Kidney glomerular epithelial cell (primary cell): ENCODE measurements around the gene TMEM231.
"Not testable (repeated sequence)": the region's sequence is repeated elsewhere in the genome, so short reads cannot be mapped to it uniquely, and the experiment has no call there.

Source experiments
- DNase-seq: peaks from one replicate; lab custom pipeline; 2025; lab: John Stamatoyannopoulos, UW

TMEM231 gene, protein sequence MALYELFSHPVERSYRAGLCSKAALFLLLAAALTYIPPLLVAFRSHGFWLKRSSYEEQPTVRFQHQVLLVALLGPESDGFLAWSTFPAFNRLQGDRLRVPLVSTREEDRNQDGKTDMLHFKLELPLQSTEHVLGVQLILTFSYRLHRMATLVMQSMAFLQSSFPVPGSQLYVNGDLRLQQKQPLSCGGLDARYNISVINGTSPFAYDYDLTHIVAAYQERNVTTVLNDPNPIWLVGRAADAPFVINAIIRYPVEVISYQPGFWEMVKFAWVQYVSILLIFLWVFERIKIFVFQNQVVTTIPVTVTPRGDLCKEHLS

GRCh38 chr16:75555707-75556430 is at the start of gene TMEM231:
Gene TMEM231, minus strand, starts transcription at chr16:75556252. Its CDS starts 43 bp downstream, at chr16:75556209.
- peak; percentile 81 for DNase-seq

DNA sequence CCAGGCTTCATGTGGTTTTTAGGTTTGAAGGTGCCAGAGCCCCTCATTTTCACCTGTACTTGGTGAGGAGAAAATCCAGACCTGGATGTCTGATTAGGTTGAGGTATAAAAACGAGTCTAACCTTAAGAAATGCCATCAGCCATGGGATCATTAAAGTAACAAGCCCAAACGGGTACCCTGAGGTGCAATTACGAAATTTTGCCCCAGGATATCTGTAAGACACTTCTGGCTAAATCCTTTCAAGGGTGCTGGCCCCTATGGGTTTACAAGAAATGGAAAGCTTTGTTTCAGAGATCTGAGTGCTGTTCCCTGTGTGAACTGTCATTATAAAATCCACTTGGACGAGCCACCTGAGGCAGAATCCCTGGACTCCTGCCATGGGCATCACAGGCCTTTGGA is 47.2 kb upstream of the TMEM231 start:
- no peak for DNase-seq

GRCh38 chr16:75599452-75600277 is 43.6 kb upstream of the TMEM231 start:
- DNase-seq: no peak

DNA sequence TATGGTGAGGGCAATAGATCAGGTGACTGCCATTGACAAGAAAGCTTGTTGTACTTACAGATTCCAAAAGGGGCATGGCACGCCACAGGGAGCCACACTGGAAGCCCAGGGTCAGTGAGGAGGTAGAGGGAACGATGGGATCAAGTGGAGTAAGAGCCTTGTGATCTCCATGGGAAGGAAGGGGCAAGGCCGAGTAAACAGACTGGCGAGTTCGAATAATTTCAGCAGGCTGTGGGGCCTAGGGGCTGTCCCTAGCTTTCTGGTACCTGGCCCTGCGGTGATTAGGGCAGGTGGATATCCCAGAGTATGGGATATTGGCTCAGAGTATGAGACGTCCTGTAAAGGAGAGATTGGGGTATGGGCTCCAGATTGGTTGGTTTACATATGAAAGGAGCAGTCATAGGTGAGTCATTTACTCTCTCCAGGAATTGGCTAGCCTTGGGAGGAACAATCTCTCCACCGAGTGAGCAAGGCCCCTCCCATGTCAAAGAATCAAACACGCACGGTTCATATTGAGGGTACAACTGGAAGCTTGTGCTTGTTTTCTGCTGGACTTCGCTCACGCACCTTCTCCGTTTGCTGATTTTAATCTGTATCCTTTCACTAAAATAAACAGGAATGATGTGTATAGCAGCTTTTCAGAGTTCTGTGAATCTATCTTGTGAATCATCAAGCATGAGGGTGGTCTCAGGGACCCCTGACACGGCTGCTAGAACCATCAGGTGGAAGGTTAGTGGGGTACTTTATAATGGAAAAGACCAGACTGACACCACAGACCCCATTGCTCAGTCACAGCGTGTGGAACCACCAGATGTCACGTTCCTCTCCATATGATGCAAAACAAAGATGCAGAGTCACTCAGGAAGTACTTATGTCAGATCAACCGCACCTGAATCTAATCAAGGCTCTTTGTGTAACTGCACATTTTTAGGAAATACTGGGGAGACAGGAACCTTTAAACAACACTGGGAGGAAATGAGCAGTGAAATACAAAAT is 38.1 kb upstream of the TMEM231 start:
- DNase-seq: no peak

DNA sequence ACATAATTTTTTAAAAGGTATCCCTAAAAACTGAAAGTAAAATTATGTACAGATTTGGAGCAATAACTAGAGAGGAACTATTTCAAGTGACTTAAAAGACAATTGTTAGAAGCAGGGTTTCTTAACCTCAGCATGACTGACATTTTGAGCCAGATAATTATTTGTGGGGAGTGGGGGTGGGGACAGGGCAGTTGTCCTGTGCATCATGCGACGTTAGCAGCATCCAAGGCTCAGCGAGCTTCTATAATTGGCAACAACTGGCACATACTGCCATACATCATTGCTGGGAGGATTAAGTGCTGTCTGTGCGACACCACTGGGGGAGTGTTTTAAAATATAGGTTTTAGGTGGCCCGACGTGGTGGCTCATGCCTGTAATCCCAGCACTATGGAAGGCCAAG is 37.3 kb upstream of the TMEM231 start:
- no peak for DNase-seq

- DNase-seq: not testable (repeated sequence)
Measured at GRCh38 chr16:75591927-75592326, 35.9 kb upstream of the TMEM231 start.

GRCh38 chr16:75590920-75591843 is 35.1 kb upstream of the TMEM231 start:
- DNase-seq: no peak

DNA sequence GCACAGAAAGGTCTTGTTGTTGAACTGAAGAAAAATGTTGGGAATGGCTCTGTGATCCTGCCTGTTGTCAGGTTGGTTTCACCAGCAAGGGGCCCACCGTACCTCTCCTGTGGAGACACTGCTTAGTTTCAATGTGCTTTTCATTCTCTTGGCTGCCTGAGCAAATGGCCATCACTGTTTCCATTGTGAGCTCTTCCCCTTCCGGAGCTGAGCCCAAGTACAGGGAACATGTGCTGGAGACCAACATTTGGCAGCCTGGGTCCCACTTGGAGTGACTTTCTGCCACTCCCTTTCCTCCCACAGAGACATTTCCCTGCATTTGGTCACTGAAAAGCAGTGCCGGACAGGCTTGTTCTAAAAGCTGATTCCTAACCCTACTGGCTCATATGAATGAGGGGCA is 33.3 kb upstream of the TMEM231 start:
- DNase-seq: no peak

DNA sequence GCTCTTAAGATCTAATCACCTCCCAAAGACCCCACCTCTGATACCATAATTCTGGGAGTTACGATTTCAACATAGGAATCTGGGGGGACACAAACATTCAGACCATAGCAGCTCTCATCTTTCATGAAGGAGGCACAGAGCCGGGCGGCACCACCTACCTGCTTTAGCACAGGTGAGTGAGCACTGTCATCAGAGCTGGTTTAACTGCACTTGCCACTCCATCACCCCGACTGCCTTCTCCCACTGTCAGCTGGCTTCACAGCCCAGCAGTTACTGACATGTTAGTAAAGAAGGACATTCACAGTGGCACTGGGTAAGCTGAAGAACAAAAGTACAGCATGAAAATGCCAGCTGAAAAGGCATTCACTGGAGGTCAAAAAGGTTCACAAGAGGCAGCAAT is 32.7 kb upstream of the TMEM231 start:
- no peak for DNase-seq

GRCh38 chr16:75584108-75584507 is 28.1 kb upstream of the TMEM231 start:
- DNase-seq: no peak

DNA sequence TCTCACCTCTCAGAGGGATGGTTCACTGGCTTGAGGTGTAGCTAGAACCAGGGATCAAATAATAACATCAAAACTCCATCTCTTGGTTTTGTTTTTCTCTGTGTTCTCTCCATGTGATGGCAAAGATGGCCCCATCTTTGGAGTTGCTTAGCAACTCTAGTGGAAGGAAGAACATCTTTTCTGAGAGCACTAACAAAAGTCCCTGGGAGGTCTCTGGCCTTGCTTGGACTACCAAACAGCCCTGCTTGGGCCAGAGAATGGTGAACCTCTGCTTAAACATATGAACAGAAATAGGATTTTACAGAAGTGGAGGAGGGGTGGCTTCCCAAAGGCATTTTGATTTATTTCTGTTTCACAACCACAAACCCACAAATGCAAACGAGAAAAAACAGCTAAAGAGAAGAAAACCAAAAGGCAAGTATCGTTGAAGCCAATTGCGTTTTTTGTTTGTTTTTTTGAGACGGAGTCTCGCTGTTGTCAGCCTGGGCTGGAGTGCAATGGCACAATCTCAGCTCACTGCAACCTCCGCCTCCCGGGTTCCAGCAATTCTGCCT is 23.3 kb upstream of the TMEM231 start:
- no peak for DNase-seq

- DNase-seq: no peak
Measured at GRCh38 chr16:75578725-75579124, 22.7 kb upstream of the TMEM231 start.

GRCh38 chr16:75578212-75578611 is 22.2 kb upstream of the TMEM231 start:
- DNase-seq: no peak

DNA sequence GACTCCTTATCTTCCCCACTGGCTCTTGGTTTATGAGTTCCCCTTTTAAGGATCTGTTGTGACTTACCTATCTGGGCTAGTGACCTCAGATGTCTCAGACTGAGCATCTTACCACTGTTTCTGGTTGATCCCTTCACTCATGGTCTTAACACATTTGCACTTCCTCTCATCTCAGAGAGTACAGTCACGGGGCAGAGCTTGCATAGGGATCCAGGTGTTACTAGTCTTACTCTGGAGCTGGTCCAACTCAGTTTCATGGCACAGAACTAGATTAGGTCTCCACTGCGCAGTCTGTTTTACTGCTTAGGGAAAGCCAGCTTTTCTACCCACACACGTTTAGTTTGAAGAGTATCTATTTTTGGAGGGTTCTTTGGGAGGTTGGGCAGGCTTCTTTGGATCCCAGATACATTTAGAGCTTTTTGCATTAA is 20.3 kb upstream of the TMEM231 start:
- DNase-seq: no peak

DNA sequence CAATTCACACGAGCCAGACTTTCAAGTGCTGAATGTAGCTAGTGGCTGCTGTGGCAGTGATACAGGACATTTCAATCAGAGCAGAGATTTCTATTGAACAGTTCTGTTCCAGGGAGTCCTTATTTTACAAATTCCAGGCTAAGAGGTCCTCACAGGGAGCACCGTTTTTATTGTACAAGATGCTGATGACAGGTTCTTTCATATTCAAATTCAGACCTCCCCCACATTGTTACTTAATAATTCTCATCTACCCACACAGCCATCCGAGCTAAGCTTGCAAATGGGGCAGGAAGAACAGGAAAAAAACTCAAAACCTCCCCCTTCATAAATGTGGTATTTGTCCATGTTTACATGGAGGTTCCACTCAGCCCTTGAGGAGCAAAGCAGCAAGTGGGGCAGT is 19.9 kb upstream of the TMEM231 start:
- DNase-seq: no peak

GRCh38 chr16:75573955-75574354 is 17.9 kb upstream of the TMEM231 start:
- DNase-seq: no peak

DNA sequence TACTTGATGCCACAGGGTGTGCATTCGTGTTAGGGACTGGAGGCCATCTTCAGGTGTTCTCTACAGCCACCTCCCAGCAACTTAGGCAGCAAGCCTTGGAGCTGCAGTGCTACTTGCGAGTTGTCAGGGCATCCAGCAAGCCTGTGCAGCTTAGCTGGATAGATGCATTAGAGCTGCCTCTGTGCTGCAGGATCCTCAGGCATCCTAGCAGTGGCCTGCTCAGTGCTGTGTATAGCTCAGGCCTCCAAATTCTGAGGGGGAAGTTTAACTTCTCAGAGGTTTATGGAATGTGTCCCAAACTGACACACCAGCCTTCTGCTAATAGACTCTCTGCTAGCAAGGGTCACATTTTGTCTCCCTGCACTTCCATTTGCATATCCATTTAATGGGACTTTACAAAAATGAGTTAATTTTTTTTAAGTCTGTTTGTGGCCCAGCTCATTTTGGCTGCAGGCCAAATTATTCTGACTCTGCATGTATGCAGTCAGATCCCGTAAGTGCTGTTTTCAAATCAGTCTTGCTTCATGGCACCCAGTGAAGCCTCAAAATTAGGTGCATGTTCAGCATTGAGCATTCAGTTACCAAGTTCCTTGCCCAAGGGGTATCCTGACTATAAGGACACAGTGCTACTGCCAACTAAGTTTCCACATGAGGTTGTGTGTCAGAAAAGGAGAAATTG is 17.0 kb upstream of the TMEM231 start:
- DNase-seq: no peak

- DNase-seq: no peak
Measured at GRCh38 chr16:75570396-75571065, 14.5 kb upstream of the TMEM231 start.

DNA sequence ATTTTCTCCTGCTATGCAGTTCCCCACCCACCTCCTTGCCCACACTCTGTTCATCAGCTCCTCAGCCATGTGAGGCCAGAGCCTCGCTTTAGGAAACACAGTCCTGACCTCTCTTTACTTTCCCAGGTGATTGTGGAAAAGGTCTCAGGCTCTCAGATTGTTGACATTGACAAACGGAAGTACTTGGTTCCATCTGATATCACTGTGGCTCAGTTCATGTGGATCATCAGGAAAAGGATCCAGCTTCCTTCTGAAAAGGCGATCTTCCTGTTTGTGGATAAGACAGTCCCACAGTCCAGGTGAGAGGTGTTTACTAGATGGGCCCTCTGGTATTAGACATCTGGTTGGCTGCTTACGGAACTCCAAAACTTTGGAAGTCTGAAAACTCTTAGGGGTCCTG is 11.9 kb upstream of the TMEM231 start:
- no peak for DNase-seq
